ENCODE results near the gene SPG11. TPM values are rescaled to one million over a fixed set of nuclear protein-coding genes. Genes with fewer than 3 reads are reported as not detected.

The SPG11 gene
- total and polyA plus RNA-seq, 9 of the 15 experiments (the other 6 are each of a cell fraction or from before 2014, with no cell fraction given): 23.3 to 71.2 (median 45.6) TPM

DNA sequence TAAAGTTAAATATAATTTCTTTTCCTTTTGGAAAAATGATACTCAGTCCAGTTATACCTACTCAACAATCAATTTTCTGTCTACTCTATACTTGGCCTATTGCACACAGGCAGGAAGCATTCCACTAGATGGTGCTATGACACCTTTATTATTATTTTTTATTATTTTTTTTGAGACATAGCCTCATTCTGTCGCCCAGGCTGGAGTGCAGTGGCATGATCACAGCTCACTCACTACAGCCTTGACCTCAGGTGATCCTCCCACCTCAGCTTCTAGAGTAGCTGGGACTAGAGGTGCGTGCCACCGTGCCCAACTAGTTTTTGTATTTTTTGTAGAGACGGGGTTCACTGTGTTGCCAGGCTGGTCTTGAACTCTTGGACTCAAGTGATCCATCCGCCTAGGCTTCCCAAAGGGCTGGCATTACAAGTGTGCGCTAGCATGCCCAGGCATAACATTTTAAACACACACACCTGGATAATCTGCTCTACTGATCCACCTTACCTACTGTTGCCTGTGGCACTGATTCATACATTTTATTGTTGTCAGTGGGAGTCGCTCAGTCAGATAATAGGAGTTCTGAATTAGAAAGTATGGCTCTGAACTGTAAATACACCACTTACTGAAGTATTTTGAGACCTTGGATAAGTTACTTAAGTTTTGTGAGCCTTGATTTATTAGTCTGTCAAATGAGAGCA lies 70.3 kb downstream of the SPG11 start:
- FAIRE-seq: no peak
- Histone ChIP-seq H2AFZ (ENCODE audit: low read depth, low read length) (no peak overlapping the region), H3K9ac (ENCODE audit: insufficient read depth in 1 of 2, low read depth in 2 of 2, low read length in 2 of 2) (no peak overlapping the region), H3K9me3 (replicated peaks; ENCODE audit: control insufficient read depth, insufficient read depth, low read depth, low read length) (no peaks in the 10 kb centered on the region), H3K79me2 (ENCODE audit: control insufficient read depth, insufficient read depth, low read length) (no peaks in the 10 kb centered on the region), H3K9me1 (ENCODE audit: control insufficient read depth, insufficient read depth, low read length) (no peaks in the 10 kb centered on the region), H3K27ac (ENCODE audit: extremely low read depth, low read depth, low read length) (no peak overlapping the region), H3K4me3 (no peak overlapping the region), H3K36me3 (ENCODE audit: control insufficient read depth, insufficient read depth, low read length) (peaks cover 86% of the 10 kb centered on the region; the same call in 2 of the 3 replicates), H3K4me2 (ENCODE audit: insufficient read depth, low read length) (no peak overlapping the region), H3K4me1 (replicated peaks in 1 of 2; ENCODE audit: control insufficient read depth in 2 of 2, insufficient read depth in 2 of 2, low read length in 2 of 2) (no peaks in the 10 kb centered on the region), H3K27me3 (ENCODE audit: control insufficient read depth in 2 of 2, insufficient read depth in 2 of 2, low read length in 2 of 2) (no peaks in the 10 kb centered on the region), H4K20me1 (replicated peaks; ENCODE audit: control insufficient read depth, insufficient read depth, low read length) (no peaks in the 10 kb centered on the region; the same call in 1 of the 2 replicates)
- DNase-seq (ENCODE audit: extremely low read depth in 1 of 4, low spot score in 3 of 4): peak in 1 of 4 experiments; percentile 32
- peak; percentile 90 for ATAC-seq
- intact Hi-C loops (cut with micrococcal nuclease): loop anchor here (2.0 kb wide), 1 partner anchor 146 kb away; no protein-coding TSS in a partner anchor
- TF ChIP-seq, protein P1, sequence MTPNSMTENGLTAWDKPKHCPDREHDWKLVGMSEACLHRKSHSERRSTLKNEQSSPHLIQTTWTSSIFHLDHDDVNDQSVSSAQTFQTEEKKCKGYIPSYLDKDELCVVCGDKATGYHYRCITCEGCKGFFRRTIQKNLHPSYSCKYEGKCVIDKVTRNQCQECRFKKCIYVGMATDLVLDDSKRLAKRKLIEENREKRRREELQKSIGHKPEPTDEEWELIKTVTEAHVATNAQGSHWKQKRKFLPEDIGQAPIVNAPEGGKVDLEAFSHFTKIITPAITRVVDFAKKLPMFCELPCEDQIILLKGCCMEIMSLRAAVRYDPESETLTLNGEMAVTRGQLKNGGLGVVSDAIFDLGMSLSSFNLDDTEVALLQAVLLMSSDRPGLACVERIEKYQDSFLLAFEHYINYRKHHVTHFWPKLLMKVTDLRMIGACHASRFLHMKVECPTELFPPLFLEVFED (CRISPR knock-in tag; conservative IDR thresholded peaks at IDR 0.05): no peak
- no peak for TF ChIP-seq TRIM28 (IDR thresholded peaks at IDR 0.05)
- TF ChIP-seq, protein P2, sequence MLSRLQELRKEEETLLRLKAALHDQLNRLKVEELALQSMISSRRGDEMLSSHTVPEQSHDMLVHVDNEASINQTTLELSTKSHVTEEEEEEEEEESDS (CRISPR knock-in tag; IDR thresholded peaks at IDR 0.05): no peak
- 0 out of 2 replicates have a peak, but pooled peaks have one; percentile 25 for TF ChIP-seq SMC3 (conservative IDR thresholded peaks at IDR 0.05; ENCODE audit: insufficient read depth, low read depth, low read length)
- TF ChIP-seq, protein P3, sequence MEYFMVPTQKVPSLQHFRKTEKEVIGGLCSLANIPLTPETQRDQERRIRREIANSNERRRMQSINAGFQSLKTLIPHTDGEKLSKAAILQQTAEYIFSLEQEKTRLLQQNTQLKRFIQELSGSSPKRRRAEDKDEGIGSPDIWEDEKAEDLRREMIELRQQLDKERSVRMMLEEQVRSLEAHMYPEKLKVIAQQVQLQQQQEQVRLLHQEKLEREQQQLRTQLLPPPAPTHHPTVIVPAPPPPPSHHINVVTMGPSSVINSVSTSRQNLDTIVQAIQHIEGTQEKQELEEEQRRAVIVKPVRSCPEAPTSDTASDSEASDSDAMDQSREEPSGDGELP (CRISPR knock-in tag; IDR thresholded peaks at IDR 0.05; ENCODE audit: borderline replicate concordance): no peak
- TF ChIP-seq SUPT5H (IDR thresholded peaks at IDR 0.05): no peak
- TF ChIP-seq ZNF644 (tag; IDR thresholded peaks at IDR 0.05; ENCODE audit: low read depth): no peak
- TF ChIP-seq, protein P4, sequence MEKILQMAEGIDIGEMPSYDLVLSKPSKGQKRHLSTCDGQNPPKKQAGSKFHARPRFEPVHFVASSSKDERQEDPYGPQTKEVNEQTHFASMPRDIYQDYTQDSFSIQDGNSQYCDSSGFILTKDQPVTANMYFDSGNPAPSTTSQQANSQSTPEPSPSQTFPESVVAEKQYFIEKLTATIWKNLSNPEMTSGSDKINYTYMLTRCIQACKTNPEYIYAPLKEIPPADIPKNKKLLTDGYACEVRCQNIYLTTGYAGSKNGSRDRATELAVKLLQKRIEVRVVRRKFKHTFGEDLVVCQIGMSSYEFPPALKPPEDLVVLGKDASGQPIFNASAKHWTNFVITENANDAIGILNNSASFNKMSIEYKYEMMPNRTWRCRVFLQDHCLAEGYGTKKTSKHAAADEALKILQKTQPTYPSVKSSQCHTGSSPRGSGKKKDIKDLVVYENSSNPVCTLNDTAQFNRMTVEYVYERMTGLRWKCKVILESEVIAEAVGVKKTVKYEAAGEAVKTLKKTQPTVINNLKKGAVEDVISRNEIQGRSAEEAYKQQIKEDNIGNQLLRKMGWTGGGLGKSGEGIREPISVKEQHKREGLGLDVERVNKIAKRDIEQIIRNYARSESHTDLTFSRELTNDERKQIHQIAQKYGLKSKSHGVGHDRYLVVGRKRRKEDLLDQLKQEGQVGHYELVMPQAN (IDR thresholded peaks at IDR 0.05; ENCODE audit: borderline replicate concordance): no peak
- TF ChIP-seq RAD21 (CRISPR knock-in tag; conservative IDR thresholded peaks at IDR 0.05 in 1 of 2, IDR thresholded peaks at IDR 0.05 in 1 of 2): peak in 1 of 2 experiments; percentile 47; a peak in 3 of 4 replicates
- TF ChIP-seq BCL6 (CRISPR knock-in tag; IDR thresholded peaks at IDR 0.05): no peak
- TF ChIP-seq, protein P5, sequence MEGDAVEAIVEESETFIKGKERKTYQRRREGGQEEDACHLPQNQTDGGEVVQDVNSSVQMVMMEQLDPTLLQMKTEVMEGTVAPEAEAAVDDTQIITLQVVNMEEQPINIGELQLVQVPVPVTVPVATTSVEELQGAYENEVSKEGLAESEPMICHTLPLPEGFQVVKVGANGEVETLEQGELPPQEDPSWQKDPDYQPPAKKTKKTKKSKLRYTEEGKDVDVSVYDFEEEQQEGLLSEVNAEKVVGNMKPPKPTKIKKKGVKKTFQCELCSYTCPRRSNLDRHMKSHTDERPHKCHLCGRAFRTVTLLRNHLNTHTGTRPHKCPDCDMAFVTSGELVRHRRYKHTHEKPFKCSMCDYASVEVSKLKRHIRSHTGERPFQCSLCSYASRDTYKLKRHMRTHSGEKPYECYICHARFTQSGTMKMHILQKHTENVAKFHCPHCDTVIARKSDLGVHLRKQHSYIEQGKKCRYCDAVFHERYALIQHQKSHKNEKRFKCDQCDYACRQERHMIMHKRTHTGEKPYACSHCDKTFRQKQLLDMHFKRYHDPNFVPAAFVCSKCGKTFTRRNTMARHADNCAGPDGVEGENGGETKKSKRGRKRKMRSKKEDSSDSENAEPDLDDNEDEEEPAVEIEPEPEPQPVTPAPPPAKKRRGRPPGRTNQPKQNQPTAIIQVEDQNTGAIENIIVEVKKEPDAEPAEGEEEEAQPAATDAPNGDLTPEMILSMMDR (IDR thresholded peaks at IDR 0.05 in 2 of 3, conservative IDR thresholded peaks at IDR 0.05 in 1 of 3; ENCODE audit: insufficient read depth in 2 of 3, low read depth in 1 of 3, low read length in 3 of 3): peak in 2 of 3 experiments; percentile 39 to 66; a peak in 4 of 6 replicates
- 96% methylated on average over 6 of the region's 7 CpGs for WGBS (ENCODE audit: insufficient coverage, low coverage, missing lambda C conversion rate)
- no TSS peak for BruUV-seq (replicated peaks)
- ChIA-PET CTCF (ENCODE audit: low intra/inter-chr PET ratio) (interaction anchor here (0.5 to 0.6 kb wide), 2 partner anchors 26 to 329 kb away, joined by 3 to 6 read pairs; no protein-coding TSS in a partner anchor), POLR2A (no interaction called here)
- in situ Hi-C loops (cut with MboI): loop anchor here (10.0 kb wide), 1 partner anchor 332 kb away; no protein-coding TSS in a partner anchor

Data from K562 (cell line).